Activated CD4-positive, CD25-positive, alpha-beta regulatory T cell treated with anti-CD3 and anti-CD28 coated beads, Interleukin-2, amount 50 U/mL, for 72 hours (primary cell): ENCODE measurements around the gene THOC5.
A peak's percentile ranks its signal among the peaks of the same experiment; 100 is the strongest.
"Not testable (repeated sequence)": the region's sequence is repeated elsewhere in the genome, so short reads cannot be mapped to it uniquely, and the experiment has no call there.

Source experiments
- DNase-seq: peaks from one replicate; pipeline ENCODE4 v3.0.0; 2021

THOC5 gene

GRCh38 chr22:29509298-29509697, 44.3 kb downstream of the THOC5 start:
- DNase-seq, result no peak

- DNase-seq, result no peak
Measured at GRCh38 chr22:29503811-29504372, 49.7 kb downstream of the THOC5 start.

- DNase-seq, result no peak
Measured at GRCh38 chr22:29499852-29500251, 53.7 kb downstream of the THOC5 start.

DNA sequence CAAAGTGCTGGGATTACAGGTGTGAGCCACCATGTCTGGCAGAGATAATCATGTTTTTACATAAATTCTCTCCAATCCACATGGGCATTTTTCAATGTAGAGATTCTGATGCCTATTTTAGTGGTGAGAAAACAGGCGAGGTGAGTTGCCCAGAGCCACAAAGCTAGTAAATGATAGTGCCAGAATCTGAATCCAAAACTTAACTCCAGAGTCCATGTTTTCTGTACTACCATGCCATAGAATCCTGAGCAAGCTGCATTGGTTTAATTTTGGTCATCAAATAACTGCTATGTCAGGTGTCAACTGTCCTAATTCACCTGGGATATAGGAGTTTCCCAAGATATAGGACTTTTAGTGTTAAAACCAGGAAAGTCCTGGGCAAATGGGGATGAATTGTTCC, 59.9 kb downstream of the THOC5 start:
- no peak for DNase-seq

DNA sequence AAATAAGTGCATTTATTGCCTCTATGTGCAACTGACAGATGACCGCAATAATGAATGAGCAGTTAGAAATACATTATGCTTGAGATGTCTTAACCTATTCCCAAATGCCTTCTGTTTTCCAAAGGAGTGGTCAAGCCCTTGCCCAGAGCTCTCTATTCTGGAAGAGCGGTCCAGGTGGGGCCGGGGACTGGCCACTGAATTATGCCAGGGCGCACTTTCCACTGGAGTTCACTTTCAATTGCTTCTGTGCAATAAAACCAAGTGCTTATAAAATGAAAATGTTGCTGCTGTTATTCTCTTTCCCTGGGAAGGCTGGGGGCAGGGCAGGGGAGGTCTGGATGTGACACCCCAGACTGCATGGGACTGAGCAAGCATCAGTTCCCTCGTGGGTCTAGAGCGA, 62.5 kb downstream of the THOC5 start:
- DNase-seq, result no peak

DNA sequence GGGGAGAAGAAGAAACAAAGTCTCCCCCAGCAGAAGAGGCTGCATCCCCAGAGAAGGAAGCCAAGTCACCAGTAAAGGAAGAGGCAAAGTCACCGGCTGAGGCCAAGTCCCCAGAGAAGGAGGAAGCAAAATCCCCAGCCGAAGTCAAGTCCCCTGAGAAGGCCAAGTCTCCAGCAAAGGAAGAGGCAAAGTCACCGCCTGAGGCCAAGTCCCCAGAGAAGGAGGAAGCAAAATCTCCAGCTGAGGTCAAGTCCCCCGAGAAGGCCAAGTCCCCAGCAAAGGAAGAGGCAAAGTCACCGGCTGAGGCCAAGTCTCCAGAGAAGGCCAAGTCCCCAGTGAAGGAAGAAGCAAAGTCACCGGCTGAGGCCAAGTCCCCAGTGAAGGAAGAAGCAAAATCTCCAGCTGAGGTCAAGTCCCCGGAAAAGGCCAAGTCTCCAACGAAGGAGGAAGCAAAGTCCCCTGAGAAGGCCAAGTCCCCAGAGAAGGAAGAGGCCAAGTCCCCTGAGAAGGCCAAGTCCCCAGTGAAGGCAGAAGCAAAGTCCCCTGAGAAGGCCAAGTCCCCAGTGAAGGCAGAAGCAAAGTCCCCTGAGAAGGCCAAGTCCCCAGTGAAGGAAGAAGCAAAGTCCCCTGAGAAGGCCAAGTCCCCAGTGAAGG, 64.3 kb downstream of the THOC5 start:
- DNase-seq, result not testable (repeated sequence)

DNA sequence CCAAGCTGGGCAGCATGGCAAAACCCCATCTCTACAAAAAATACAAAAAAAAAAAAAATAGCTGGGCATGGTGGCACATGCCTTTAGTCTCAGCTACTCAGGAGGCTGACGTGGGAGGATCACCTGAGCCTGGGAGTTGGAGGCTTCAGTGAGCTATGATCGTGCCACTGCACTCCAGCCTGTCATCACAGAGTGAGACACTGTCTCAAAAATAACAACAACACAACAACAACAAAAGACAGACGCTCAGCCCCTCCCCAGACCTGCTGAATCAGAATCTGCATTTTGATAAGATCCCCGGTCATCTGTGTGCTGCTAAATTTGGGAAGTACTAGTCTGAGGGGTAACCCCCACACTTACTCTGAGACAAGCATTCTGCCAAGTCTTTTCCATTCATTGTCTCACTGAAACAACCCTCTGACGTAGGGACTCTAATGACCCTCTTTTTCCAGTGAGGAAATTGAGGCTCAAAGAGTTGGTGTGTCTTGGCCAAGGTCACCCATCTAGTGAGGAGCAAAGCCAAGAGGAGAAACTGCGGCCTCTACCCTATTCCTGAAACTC, 66.1 kb downstream of the THOC5 start:
- DNase-seq, result no peak

- no peak for DNase-seq
Measured at GRCh38 chr22:29485448-29485847, 68.1 kb downstream of the THOC5 start.

DNA sequence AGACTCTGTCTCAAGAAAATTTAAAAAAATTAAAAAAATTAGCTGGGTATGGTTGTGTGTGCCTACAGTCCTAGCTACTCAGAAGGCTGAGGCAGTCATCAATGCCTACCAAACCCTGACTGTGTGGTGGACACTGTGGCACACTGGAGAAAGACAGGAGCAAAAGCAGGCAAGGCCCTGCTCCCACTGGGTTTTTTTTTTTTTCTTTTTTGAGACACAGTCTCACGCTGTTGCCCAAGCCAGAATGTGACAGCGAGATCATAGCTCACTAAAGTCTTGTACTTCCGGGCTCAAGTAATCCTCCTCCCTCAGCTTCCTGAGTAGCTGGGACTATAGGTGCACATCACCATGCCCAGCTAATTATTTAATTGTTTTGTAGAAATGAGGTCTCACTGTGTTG, 68.9 kb downstream of the THOC5 start:
- DNase-seq, result no peak

- DNase-seq, result no peak
Measured at GRCh38 chr22:29483254-29483653, 70.3 kb downstream of the THOC5 start.

DNA sequence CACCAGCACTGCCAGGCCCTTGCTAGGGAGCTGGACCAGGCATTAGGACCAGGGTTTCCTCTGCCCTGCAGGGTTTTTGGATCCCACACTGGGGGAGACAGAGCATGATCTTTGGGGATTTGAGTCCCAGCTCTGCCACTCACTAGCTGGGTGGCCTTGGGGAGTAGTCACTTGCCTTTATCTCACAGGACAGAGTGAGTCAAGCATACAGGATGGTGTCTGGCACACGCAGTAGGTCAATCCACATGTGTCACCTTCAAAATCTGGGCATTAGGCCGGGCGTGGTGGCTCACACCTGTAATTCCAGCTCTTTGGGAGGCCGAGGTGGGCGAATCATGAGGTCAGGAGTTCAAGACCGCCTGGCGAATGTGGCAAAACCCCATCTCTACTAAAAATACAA, 70.8 kb downstream of the THOC5 start:
- DNase-seq, result no peak

- DNase-seq, result no peak
Measured at GRCh38 chr22:29482253-29482652, 71.3 kb downstream of the THOC5 start.

- no peak for DNase-seq
Measured at GRCh38 chr22:29481265-29482000, 72.1 kb downstream of the THOC5 start.

DNA sequence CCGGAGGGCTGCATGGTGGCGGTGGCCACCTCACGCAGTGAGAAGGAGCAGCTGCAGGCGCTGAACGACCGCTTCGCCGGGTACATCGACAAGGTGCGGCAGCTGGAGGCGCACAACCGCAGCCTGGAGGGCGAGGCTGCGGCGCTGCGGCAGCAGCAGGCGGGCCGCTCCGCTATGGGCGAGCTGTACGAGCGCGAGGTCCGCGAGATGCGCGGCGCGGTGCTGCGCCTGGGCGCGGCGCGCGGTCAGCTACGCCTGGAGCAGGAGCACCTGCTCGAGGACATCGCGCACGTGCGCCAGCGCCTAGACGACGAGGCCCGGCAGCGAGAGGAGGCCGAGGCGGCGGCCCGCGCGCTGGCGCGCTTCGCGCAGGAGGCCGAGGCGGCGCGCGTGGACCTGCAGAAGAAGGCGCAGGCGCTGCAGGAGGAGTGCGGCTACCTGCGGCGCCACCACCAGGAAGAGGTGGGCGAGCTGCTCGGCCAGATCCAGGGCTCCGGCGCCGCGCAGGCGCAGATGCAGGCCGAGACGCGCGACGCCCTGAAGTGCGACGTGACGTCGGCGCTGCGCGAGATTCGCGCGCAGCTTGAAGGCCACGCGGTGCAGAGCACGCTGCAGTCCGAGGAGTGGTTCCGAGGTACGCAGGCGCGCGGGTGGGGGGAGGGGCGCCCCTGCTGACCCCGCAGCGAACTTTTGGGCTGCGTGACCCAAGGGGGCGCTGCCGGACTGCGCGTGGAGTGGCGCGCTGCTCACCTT, 72.9 kb downstream of the THOC5 start:
- peak; percentile 44 for DNase-seq

DNA sequence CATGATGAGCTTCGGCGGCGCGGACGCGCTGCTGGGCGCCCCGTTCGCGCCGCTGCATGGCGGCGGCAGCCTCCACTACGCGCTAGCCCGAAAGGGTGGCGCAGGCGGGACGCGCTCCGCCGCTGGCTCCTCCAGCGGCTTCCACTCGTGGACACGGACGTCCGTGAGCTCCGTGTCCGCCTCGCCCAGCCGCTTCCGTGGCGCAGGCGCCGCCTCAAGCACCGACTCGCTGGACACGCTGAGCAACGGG, 73.4 kb downstream of the THOC5 start:
- no peak for DNase-seq

GRCh38 chr22:29479417-29480261, 73.9 kb downstream of the THOC5 start, which contains the start of gene NEFH:
Gene NEFH, plus strand, starts transcription at chr22:29480218. Its CDS starts 45 bp downstream, at chr22:29480263.
- no peak for DNase-seq

DNA sequence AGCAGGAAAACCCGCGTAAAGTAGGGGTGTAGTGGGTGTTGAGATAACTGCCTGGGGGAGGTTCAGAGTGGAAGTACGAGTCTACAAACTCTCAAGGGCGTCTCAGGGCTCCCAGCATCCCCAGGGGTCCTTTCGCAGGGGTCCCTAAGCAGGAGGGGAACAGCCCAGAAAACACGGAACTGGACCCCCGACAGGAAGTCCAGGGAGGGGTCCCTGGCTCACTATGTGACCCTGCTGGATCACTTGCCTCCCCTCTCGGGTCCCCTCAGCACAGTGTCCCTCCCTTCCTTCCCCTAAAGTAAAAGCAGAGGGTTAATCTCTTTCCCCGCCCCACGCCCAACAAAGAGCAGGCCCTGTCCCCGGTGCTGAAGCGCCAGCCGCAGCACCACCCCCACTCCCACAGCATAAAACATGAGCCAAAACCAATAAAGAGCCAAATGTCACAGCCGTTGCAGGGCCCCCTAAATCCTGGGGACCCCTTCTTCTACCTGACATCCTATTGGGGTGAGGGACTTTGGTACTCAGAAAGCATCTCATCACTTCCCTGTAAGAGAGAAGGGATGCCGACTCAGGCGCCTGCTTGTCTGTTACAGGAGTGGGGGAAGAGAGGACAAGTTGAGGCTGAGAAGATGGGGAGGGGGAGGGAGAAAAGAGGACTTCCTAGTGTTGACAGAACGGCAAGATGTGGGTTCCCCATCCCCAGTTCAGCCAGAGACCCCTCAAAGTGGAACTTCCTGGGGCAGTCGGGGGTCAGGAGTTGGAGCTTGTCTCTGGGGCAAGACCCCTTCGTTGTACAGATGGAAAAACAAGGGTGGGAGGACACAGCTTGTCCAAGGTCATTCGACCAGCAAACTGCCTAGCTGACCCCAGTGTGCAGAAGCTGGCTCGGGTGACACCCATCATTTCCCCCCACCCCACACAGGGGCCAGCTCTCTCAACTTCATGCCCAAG, 75.0 kb downstream of the THOC5 start:
- DNase-seq, result no peak

GRCh38 chr22:29477723-29478318, 75.7 kb downstream of the THOC5 start:
- no peak for DNase-seq

- DNase-seq, result no peak
Measured at GRCh38 chr22:29476116-29476515, 77.4 kb downstream of the THOC5 start.

DNA sequence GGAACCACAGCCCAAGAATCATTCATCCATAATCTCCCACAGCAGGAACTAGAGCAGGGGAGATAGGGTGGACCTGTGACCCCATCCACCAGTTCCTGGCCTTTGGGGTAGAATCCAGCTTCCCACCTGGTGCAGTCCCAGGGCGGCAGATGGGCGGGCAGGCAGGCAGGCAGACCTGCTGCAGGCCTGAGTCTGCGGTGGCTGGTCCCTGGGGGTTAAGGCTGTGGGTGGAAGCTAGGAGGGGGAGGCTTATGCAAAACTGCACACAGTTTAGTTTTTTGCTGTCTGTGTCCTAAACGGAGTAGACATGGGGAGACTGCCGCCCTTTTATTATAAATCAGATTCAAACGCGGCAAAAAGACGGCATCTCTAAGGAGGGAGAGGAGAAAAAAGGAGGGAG, 78.0 kb downstream of the THOC5 start:
- DNase-seq, result no peak

GRCh38 chr22:29473001-29473400, 80.6 kb downstream of the THOC5 start:
- DNase-seq, result no peak
